Tongue (tissue), 2 donors: ENCODE measurements around the gene EMP3. TPM values are rescaled to one million over a fixed set of nuclear protein-coding genes. Genes with fewer than 3 reads are reported as not detected.
"Not testable (repeated sequence)": the region's sequence is repeated elsewhere in the genome, so short reads cannot be mapped to it uniquely, and the experiment has no call there.

Experiments used
- DNase-seq: peaks from one replicate; pipeline ENCODE4 v3.0.0-alpha.2; 2015
- total RNA-seq: library from RNA; depleted of rRNA; stranded (reverse); fragments of >200 nt; gene quantifications from one replicate; pipeline ENCODE4 v1.2.3, GENCODE V29; 2014

EMP3 gene
- total RNA-seq, 1 donor from 2014 or later, result 27.2 TPM

DNA sequence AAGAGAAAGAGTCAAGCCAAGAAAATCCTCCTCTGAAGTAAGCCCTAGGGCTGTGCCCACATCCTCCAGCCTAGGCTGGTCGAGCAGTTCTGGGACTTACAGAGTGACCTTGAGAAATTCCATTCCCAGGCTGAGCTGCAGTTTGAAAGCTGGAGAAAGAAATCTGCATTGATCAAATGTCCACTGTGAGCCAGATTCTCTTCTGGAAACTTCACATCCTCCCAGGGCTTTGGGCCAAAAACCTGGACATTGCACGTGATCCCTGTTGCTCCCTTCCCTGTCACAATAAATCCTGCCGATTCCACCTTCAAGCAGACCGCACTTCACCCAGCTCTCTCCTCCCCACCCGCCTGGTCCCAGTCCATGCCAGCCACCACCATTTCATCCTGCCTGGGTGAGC is 22.7 kb downstream of the EMP3 start:
- DNase-seq, result peak; percentile 53

DNA sequence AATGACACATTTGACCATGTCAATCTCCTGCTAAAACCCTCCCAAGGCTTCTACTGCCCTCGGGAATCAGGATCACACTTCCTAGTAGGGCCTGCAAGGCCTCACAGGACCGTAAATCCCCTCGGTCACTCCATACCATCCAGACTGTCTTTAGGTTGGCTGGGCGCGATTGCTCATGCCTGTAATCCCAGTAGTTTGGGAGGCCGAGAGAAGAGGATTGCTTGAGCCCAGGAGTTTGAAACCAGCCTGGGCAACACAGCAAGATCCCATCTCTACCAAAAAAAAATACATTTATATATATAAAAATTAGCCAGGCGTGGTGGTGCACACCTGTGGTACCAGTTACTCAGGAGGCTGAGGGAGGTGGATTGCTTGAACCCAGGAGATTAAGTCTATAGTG is 23.4 kb downstream of the EMP3 start:
- no peak for DNase-seq

DNA sequence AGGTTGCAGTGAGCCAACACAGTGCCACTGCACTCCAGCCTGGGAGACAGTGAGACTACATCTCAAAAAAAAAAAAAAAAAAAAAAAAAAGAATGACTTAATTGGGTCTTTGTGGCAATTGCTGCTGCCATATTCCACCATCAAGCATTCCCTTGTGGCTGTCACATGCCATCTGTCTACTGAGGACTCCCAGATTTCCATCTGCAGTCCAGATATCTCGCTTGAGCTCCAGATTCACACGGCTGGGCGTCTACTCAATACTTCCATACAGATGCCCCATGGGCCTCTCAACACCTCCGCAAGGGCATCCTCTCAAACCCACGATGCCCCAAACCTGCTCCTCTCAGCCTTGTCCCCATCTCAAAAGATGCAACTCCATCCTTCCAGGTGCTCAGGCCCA is 25.5 kb downstream of the EMP3 start:
- no peak for DNase-seq

DNA sequence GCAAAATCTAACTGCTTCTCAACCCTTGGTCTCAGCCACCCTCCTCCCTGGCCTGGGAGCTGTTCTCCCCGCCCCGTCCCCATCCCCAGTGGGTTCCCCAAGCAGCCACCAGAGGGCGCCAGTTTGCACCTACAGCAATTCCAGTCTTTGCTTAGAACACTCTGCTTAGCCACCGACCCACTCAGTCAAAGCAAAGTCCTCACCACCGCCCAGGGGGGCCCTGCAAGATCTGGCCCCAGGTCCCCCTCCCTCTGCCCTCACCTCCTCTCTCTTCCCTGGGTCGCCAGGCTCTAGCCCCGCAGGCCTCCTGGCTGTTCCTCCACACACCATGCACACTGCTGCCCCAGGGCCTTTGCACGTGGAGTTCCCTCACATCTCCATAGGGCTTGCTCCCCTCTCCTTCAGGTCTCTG is 26.0 kb downstream of the EMP3 start:
- peak; percentile 70 for DNase-seq

DNA sequence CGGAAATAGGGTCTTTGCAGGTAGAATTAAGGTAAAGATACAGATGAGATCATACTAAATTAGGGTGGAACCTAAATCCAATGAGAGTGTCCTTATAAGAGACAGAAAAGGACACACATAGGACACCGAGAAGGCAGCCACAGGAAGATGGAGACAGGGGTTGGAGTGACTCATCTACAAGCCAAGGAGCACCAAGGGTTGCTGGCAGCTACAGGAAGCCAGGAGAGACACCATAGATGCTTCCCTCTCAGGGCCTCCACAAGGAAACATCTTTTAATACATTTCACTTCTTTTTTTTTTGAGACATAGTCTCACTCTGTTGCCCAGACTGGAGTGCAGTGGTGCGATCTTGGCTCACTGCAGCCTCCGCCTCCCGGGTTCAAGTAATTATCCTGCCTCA is 28.3 kb downstream of the EMP3 start:
- no peak for DNase-seq

DNA sequence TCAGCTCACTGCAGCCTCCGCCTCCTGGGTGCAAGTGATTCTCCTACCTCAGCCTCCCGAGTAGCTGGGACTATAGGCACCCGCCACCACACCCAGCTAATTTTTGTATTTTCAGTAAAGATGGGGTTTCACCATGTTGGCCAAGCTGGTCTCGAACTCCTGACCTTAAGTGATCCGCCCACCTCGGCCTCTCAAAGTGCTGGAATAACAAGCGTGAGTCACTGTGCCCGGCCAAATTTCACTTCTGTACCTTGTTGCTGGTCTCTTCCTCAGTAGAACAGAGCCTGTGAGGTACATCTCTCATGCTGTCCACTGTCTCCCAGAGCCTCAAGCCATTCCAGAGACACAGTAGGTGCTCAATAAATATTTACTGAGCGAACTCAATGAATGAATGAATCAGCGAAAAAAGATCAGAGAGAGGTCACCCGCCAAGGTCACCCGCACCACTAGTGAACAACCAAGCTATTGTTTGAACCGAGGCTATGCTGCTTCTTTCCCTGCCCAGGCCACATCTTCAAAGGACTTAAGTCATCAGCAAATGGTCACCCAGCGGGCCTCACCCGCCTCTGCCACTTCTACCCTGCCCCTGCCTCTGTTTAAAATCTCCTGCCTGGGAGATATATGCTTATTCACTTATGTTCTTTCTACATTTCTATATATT is 29.1 kb downstream of the EMP3 start:
- no peak for DNase-seq

DNA sequence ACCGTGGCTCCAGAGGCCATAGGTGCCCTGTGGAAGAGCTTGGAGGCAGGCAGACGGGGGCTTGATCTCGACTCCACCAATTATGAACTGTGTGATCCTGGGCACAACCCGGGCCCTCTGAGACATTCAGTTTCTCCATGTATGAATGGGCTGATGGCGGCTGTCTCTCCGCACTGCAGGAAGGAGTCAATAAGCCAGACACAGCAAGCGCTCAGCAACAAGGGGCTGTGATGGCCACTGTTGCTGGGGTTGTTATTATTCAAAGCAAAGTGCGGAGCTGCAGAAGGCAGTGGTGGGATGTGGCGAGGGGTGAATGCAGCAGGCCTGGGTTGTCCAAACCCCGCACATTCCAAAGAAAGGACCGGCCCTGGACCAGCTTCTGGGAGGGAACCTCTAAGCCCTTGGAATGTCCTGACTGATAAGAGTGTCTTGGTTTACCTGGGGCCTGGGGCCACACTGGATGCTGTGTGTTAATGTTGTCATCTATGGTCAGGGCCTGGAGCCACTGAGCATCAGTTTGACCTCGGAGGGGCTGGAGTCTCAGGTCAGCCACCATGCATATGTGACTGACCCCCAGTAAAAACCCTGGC is 30.1 kb downstream of the EMP3 start:
- DNase-seq, result no peak

DNA sequence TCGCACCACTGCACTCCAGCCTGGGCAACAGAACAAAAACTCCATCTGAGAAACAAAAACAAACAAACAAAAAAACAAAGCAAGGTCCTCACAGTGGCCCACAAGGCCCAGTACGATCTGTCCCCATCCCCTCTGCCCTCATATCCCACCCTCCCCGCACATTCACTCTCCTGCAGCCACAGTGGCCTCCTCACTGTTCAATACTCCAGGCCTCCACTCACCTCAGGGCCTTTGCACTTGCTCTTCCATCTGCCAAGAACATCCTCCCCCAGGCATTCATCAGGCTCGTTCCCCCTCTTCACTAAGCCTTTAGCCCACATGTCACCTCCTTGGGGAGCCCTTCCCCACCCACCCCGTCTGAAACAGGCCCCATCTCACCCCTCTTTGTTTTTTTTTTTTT is 33.8 kb downstream of the EMP3 start:
- no peak for DNase-seq

DNA sequence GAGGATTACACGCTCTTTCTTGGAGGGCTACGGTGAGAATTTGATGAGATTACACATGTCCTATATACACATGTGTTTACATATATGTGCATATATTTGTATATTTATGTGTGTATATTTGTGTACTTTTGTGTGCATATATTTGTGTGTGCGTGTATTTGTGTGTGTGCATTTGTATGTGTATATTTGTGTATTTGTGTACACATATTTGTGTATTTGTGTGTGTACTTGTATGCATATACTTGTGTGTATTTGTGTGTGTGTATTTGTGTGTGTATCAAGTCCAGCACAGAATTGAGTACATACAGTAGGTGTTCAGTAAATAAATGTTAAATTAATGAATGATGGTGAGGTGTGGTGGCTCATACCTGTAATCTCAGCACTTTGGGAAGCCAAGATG is 36.6 kb downstream of the EMP3 start:
- no peak for DNase-seq

DNA sequence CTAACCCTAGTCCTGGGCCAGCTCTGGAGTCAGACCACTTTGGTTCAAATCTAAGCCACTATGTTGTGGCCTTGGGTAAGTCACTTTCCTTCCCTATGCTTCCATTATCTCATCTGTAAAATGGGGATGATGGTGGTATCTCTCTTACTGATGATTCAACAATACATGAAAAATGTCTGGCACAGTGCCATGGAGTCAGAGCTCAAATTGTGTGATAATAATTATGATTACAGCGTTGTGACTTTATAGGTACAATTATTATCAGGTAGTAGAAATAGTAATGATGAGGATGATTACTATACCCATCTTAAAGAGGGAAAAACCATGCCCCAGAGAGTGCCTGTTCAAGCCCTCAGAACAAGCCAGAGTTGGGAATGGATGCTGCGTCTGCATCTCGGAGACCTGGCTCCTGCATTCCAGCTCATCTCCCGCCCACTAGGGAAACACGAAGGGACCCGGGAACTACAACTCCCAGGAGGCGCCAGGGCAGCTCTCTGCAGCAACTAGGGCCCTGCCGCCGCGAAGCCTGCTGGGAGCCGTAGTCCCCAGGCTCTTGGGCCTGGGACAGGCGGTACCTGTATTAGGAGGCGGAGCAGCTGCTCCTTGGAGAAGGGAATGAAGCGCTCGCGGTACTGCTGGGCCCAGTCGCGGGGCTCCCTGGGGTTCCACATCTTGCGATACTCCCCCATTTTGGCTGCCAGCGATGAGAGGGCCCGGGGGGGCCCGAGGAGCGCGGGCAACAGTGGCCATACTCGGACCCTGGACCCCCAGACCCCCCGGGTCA is 37.6 kb downstream of the EMP3 start:
- peak; percentile 98 for DNase-seq

DNA sequence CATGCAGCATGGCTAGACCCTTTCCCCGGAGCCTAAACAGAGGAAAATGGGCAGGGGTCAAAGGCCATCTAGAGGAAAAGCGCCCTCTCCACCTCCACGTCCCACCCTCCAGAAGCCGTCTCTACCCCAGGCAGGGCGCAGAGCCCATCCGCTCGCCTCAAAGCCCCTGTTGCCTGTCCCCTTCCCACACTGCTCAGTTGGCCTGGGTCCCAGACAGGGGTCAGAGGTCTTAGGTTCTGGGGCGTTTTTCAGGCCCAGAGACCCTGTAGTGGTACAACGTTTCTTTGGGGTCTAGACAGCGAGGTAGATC is 38.1 kb downstream of the EMP3 start:
- no peak for DNase-seq

DNA sequence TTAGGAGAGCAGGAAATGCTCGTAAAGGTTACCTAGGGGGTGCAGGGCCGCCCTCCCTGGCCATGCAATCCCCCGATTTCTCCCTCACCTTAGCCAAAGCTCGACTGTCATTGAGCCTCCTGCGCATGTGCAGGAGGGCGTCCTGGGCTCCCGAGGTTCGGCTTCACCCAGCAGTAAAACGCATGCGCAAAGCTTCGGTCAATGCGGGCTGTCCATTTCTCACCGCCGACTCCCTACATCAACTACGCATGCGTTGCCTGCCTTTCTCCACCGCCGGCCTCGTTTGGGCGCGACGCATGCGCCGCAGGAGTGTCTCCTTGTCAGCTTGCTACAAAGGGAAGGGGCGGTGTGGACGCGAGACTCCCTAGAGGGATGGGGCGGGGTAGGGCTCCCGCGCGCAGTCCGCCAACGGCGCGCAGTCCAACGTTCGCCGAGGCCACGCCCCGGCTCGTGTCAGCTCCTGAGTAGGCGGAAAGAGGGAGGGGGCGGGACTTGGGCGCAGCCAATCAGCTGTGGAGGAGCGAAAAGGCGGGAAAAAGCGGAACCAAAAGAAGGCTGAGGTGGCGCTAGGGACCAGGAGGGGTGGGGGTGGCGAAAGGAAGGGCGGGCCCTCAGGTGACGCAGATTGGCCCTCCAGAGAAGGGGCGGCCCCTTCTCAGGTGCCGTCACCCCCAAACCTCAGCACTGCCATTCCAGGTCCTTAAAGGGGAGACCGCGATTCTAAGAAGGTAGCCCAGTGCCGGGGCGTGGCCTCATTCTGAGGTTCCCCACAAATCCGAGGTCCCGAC is 38.7 kb downstream of the EMP3 start, which contains the start of the genes SYNGR4 and TMEM143:
Gene SYNGR4 (plus strand): TSS at position 558 of the 788 bp plus-strand sequence. CDS start 1,476 bp downstream, outside the sequence.
Gene TMEM143 (minus strand): TSS at position 131 of the 788 bp plus-strand sequence. CDS start 20 bp downstream, at position 111.
- peak; percentile 100 for DNase-seq

DNA sequence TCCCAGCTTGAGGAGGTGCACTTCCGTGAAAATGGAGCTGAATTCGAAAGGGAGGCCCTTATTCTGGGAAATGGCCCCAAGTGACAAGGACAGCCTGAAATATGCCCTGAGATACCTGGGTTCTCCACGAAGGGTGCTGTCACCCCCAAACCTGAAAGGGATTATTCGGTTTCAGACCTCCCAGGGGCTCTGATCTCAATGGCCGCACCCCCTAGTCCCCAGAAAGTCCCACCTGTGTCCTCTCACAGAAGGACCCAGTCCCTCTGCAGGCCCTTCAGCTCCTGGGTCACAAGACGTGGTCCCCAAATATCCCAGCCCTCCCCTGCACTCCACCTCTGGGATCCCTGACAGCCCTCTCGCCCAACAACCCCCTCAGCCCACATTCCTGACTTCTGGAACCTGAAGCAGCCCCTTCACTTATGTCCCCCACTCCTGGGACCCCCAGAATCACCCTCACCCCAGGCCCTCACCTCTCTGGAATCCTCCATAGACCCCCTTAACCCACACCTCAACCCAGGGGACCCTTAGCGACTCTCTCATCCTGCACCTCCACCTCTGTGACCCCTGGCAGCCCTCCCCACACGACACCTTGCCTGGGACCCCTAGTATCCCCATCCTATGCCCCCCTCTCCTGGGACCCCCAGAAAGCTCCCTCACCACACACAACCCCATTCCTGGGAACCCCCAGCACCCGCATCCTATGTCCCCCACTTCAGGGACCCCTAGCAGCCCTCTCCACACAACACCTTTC is 39.4 kb downstream of the EMP3 start:
- DNase-seq, result no peak

DNA sequence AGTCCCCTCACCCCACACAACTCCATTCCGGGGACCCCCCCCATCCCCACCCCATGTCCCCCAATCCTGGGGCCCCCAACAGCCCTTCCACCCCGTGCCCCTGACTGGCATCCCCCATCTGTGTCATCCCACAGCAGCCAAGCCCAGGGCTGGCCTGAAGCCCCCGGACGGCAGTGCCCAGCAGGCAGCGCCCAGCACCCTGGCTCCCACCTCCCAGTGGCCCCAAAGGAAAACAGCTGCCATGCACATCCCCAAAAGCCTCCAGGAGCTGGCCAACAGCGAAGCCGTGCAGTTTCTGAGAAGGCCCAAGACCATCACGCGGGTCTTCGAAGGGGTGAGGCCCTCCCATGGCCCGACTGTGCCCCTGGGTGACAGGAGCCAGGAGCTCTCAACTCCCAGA is 40.2 kb downstream of the EMP3 start:
- no peak for DNase-seq

DNA sequence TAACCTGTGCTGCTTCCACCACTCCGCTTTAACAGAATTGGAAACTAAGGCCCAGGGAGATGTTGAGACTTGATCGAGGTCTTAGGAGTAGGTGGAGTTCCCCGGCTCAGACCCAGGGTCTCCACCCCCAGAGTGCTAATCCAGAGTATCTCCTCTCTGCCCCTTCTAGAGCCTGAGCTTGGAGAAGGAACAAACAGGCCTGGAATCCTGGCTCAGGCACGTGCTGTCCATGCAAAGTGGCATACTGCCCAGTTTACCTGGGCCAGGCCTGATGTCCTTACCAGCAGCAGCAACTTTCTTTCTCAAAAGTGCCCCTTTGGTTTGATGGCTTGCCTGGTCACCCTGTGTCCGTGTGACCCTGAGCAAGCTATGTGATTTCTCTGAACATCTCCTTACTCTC is 42.5 kb downstream of the EMP3 start:
- DNase-seq, result no peak

DNA sequence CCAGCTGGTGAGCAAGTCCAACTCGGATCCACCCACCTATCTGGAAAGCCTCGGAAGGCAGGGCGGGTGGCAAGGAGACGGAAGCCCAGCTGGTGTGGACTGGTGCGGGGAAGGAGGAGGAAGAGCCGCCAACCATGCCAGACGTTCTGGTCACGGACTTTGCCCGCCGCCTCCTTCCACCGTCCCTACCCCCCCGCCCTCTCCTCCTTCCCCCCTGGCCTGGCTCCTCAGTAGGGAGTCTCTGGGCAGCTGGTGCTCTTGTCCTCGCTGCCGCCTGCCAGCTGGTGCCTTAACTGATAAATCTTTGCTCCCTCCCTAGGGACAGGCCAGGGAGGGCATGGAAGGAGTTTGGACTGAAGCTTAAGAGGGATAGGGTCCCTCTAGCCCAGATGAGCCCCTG is 43.6 kb downstream of the EMP3 start:
- DNase-seq, result peak; percentile 63

DNA sequence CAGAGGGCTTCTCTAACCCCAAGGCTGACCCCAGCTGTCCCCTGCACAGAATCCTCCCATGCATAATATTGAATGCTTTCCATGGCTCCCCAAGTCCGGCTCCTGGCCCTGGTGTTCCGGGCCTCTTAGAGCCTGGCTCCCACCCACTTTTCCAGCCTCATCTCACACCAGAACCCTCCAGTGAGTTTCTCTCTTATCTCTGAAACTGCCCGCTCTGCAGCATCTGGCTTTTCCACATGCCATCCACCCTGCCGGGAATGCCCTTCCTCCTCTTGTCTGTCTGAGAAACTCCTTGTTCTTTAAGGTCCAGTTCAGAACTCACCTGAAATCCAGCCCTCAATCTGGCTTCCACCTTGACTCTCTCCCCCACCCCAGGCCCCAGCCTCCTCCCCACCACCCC is 45.6 kb downstream of the EMP3 start:
- DNase-seq, result no peak

DNA sequence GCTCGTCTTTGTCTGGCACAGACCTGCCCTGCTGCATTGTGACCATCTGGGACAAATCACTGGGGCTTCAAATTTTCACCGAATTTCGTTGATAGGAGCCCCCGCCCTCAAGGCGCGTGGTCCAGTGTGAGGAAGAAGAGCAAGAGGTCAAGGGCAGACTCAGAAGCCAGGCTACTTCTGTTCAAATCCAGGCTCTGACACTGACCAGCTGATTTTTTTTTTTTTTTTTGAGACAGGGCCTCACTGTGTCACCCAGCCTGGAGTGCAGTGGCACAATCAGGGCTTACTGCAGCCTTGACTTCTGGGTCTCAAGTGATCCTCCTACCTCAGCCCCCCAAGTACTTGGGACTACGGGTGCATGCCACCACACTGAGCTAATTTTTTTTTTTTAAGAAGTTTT is 46.0 kb downstream of the EMP3 start:
- DNase-seq, result no peak

DNA sequence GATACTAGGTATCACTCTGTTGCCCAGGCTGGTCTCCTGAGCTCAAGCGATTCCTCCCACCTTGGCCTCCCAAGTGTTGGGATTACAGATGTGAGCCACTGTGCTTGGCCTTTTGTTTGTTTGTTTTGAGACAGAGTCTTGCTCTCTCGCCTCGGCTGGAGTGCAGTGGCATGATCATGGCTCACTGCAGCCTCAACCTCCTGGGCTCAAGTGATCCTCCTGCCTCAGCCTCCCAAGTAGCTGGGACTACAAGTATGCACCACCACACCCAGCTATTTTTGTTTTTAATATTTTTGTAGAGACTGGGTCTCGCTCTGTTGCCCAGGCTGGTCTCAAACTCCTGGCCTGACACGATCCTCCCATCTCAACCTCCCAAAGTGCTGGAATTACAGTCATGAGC is 46.4 kb downstream of the EMP3 start:
- DNase-seq, result not testable (repeated sequence)

DNA sequence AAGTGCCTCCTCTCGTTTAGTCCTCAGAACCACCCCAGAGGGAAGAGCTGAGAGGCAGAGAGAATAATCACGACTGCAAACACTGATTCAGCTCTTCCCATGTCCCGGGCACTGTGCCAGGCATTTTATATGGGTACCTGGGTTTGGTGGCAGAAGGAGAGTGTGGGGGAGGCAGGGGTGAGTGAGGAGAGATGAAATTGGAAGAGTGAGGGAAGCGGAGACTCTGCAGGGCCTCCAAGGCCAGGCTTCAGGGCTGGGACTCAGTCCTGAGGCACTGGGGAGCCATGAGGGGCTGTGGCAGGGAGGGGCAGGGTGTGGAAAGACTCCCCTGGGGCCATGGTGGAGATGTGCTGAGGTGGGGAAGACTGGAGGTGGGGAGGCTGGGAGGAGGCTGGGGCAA is 47.6 kb downstream of the EMP3 start:
- no peak for DNase-seq

DNA sequence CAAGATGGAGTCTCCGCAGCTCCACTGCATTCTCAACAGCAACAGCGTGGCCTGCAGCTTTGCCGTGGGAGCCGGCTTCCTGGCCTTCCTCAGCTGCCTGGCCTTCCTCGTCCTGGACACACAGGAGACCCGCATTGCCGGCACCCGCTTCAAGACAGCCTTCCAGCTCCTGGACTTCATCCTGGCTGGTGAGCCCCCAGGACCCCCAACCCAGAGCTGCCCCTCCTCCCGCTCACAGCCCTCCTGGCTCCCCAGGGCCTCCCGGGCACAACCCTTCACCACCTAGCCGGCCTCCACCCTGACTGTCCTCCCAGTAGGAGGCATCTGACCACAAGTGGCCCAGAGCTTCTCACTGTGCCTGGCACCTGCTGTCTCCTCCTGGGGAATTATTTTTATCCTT is 48.2 kb downstream of the EMP3 start:
- DNase-seq, result no peak

DNA sequence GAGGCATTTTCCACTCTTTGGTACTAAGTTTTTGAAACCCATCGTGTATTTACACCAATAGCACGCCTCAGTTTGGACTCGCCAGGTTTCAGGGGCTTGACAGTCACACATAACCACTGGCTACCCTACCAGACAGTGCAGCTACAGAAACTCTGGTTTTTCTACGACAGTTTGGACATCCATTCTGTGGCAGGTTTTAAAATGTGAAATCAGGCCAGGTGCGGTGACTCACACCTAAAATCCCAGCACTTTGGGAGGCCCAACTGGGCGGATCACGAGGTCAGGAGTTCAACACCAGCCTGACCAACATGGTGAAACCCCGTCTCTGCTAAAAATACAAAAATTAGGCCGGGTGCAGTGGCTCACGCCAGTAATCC is 52.8 kb downstream of the EMP3 start:
- DNase-seq, result no peak
